OCI-LY1 (cell line): ENCODE results near the gene TCP11.

ENCODE experiments used
- H2AFZ ChIP-seq: fragments of 200-600 bp; sonication (generic), shearing (Covaris generic); 2 replicates; pipeline ENCODE4 v1.6.0; 2014; ENCODE audit warnings: antibody characterized with exemption, mild to moderate bottlenecking, low read length
- H3F3A ChIP-seq: fragments of 200-600 bp; sonication (generic), shearing (Covaris generic); 2 replicates; pipeline ENCODE4 v1.6.0; 2014; ENCODE audit warnings: mild to moderate bottlenecking, antibody characterized with exemption, low read length, moderate library complexity; ENCODE audit not compliant: insufficient read depth
- H3K27ac ChIP-seq: fragments of 200-600 bp; sonication (generic); 2 replicates; pipeline ENCODE4 v1.5.1; 2014; ENCODE audit warnings: low read length, mixed run types, mild to moderate bottlenecking, low read depth; ENCODE audit not compliant: poor library complexity, severe bottlenecking
- H3K27me3 ChIP-seq: fragments of 200-600 bp; sonication (generic); 2 replicates; pipeline ENCODE4 v1.6.0; 2014; ENCODE audit warnings: antibody characterized with exemption, mild to moderate bottlenecking, low read length, moderate library complexity; ENCODE audit not compliant: insufficient read depth
- H3K36me3 ChIP-seq: fragments of 200-600 bp; sonication (generic); 2 replicates; pipeline ENCODE4 v1.6.1; 2014; ENCODE audit warnings: mild to moderate bottlenecking, antibody characterized with exemption, low read length, moderate library complexity, mixed read lengths; ENCODE audit not compliant: insufficient read depth
- H3K4me1 ChIP-seq: fragments of 200-600 bp; sonication (generic); 2 replicates; pipeline ENCODE4 v1.5.1; 2014; ENCODE audit warnings: mild to moderate bottlenecking, low read length, moderate library complexity; ENCODE audit not compliant: insufficient read depth, severe bottlenecking
- H3K4me2 ChIP-seq: fragments of 200-600 bp; sonication (generic), shearing (Covaris generic); 2 replicates; pipeline ENCODE4 v1.6.1; 2014; ENCODE audit warnings: low read length
- H3K4me3 ChIP-seq: fragments of 200-600 bp; sonication (generic); 2 replicates; pipeline ENCODE4 v1.5.1; 2014; ENCODE audit warnings: low read length, low read depth, mild to moderate bottlenecking, mixed read lengths; ENCODE audit not compliant: poor library complexity, severe bottlenecking
- H3K79me2 ChIP-seq: fragments of 200-600 bp; shearing (Covaris generic); 2 replicates; pipeline ENCODE4 v1.6.1; 2016; ENCODE audit warnings: mixed run types, low read length, mixed read lengths; ENCODE audit not compliant: insufficient read depth
- H3K9ac ChIP-seq: fragments of 200-600 bp; sonication (generic), shearing (Covaris generic); 2 replicates; pipeline ENCODE4 v1.6.1; 2014; ENCODE audit warnings: mild to moderate bottlenecking, low read length, mixed read lengths
- H3K9me2 ChIP-seq: fragments of 200-600 bp; sonication (generic), shearing (Covaris generic); 2 replicates; pipeline ENCODE4 v1.6.1; 2014; ENCODE audit warnings: low read depth, mild to moderate bottlenecking, low read length, mixed read lengths
- H3K9me3 ChIP-seq: fragments of 200-600 bp; shearing (Covaris generic); 2 replicates; pipeline ENCODE4 v1.6.1; 2014; ENCODE audit warnings: low read length, mixed read lengths
- H4K20me1 ChIP-seq: fragments of 200-600 bp; sonication (generic), shearing (Covaris generic); 2 replicates; pipeline ENCODE4 v1.6.0; 2016; ENCODE audit warnings: mild to moderate bottlenecking, low read length; ENCODE audit not compliant: insufficient read depth
- EZH2 ChIP-seq: fragments of 200-600 bp; sonication (generic), shearing (Covaris generic); IDR thresholded peaks from 2 replicates; pipeline ENCODE4 v1.8.0; 2017; ENCODE audit warnings: borderline replicate concordance, mixed run types, mild to moderate bottlenecking, antibody characterized with exemption, low read length, moderate library complexity, mixed read lengths
- TF ChIP-seq, protein P1 (sequence below): fragments of 200-600 bp; sonication (generic), shearing (Covaris generic); IDR thresholded peaks from 2 replicates; pipeline ENCODE4 v1.5.1; 2017; ENCODE audit warnings: mild to moderate bottlenecking, antibody characterized with exemption, low read length, moderate library complexity, mixed read lengths

Gene TCP11

DNA sequence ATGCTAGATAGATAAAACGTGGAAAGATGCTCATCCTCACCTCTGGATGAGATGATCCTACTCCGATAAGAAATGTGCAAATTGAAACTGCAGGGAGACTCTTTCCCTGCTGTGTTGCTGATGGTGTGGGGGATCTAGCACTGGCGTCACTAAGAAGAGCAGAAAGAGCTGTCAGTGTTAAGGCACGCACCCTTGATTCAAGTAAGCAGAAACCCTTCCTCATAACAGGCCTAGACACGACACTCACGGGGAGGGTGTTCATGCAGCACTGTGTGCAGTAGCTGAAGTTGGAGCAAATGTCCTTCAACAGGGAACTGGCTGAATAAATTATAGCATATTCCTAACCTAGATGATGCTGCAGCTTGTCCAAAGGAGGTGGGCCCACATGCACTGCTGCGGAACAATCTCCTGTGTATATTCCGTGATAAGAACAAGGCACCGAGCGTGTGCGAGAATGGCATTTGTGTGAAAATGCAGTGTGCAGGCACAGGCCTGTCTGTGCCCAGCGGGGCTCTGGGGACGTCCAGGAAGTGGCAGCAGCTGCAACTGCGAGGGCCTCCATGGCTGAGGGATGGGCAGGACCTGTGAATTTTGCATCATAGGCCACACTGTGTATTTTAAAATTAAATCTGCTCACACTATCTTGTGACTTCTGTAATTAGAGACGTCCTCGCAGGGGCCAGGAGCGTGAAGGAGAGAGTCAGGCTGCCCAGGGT lies 64.0 kb downstream of the TCP11 start:
- Histone ChIP-seq H3K4me2 (no peak overlapping the region), H4K20me1 (no peaks in the 10 kb centered on the region), H3K9me2 (no peaks in the 10 kb centered on the region), H3K36me3 (no peaks in the 10 kb centered on the region; the same call in 1 of the 2 replicates), H3K9ac (no peak overlapping the region), H3K79me2 (no peaks in the 10 kb centered on the region), H3K4me1 (no peaks in the 10 kb centered on the region), H2AFZ (no peak overlapping the region), H3F3A (no peaks in the 10 kb centered on the region), H3K27ac (no peak overlapping the region), H3K27me3 (no peaks in the 10 kb centered on the region), H3K9me3 (no peaks in the 10 kb centered on the region), H3K4me3 (no peak overlapping the region)
- TF ChIP-seq, protein P1, sequence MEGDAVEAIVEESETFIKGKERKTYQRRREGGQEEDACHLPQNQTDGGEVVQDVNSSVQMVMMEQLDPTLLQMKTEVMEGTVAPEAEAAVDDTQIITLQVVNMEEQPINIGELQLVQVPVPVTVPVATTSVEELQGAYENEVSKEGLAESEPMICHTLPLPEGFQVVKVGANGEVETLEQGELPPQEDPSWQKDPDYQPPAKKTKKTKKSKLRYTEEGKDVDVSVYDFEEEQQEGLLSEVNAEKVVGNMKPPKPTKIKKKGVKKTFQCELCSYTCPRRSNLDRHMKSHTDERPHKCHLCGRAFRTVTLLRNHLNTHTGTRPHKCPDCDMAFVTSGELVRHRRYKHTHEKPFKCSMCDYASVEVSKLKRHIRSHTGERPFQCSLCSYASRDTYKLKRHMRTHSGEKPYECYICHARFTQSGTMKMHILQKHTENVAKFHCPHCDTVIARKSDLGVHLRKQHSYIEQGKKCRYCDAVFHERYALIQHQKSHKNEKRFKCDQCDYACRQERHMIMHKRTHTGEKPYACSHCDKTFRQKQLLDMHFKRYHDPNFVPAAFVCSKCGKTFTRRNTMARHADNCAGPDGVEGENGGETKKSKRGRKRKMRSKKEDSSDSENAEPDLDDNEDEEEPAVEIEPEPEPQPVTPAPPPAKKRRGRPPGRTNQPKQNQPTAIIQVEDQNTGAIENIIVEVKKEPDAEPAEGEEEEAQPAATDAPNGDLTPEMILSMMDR: no peak
- no peak for TF ChIP-seq EZH2

DNA sequence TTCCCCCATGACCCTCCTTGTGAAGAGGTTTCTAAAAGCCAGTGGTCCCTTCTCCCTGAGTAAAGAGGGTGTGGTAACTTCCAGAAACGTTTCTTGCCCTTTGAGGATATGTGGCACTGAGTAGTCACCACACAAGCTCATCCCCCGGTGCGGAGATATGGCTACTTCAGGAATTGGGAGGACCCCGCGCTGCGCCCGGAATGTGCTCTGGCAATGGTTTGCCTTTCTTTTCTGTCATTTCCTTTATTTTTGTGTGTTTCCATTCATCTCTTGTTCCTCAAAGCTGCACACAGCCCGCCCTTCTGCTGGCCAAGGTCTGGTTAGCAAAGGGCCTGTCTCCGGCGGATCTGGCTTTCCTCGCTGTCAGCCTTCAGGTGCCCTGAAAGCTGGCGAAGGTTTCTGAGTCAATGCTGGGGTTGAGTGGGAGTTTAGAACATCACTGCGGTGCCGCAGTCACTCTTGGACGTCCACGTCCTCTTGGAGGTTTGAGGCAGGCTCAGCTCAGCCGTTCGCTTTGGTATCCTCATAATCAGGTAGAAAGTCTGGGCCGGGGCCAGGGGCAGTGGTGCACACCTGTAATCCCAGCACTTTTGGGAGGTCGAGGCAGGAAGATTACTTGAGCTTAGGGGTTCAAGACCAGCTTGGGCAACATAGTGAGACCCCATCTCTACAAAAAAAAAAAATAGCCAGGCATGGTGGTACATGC lies 67.2 kb downstream of the TCP11 start:
- H4K20me1 ChIP-seq: no peaks in the 10 kb centered on the region
- H3K9ac ChIP-seq: no peak overlapping the region
- H3K4me2 ChIP-seq: no peak overlapping the region
- H3K9me3 ChIP-seq: no peaks in the 10 kb centered on the region
- H3K36me3 ChIP-seq: no peaks in the 10 kb centered on the region; the same call in 1 of the 2 replicates
- no peaks in the 10 kb centered on the region for H3K27me3 ChIP-seq
- no peak overlapping the region for H3K4me3 ChIP-seq
- no peaks in the 10 kb centered on the region for H3K79me2 ChIP-seq
- TF ChIP-seq, protein P1: no peak
- TF ChIP-seq EZH2: no peak
- no peaks in the 10 kb centered on the region for H3K9me2 ChIP-seq
- no peak overlapping the region for H2AFZ ChIP-seq
- H3K27ac ChIP-seq: no peak overlapping the region
- H3F3A ChIP-seq: no peaks in the 10 kb centered on the region
- no peaks in the 10 kb centered on the region for H3K4me1 ChIP-seq

DNA sequence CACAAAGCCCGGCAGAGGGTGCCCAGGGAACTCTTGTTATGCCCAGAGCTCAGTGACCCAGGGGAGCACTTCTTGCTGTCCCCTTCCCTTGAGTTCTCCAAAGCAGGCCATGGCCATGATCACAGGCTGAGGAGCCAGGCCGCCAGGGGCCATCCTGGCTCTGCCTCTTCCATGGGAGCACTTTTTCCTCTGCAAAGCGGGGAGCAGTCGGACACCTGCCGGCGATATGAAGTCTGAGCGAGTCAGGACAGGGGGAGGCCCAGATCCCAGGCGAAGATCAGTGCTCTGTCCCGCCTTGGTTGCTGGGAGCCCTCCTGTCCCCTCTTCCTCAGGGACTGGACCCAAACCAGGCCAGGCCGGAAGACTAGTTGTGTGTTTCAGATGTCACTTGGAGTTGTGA lies 67.9 kb downstream of the TCP11 start:
- H2AFZ ChIP-seq: no peak overlapping the region
- no peak overlapping the region for H3K9ac ChIP-seq
- no peaks in the 10 kb centered on the region for H3K79me2 ChIP-seq
- H3K4me3 ChIP-seq: no peak overlapping the region
- no peaks in the 10 kb centered on the region for H3F3A ChIP-seq
- no peaks in the 10 kb centered on the region for H3K4me1 ChIP-seq
- TF ChIP-seq, protein P1: no peak
- TF ChIP-seq EZH2: no peak
- no peaks in the 10 kb centered on the region for H3K27me3 ChIP-seq
- H3K9me2 ChIP-seq: no peaks in the 10 kb centered on the region
- H3K9me3 ChIP-seq: no peaks in the 10 kb centered on the region
- no peak overlapping the region for H3K4me2 ChIP-seq
- H3K36me3 ChIP-seq: no peaks in the 10 kb centered on the region; the same call in 1 of the 2 replicates
- H4K20me1 ChIP-seq: no peaks in the 10 kb centered on the region
- no peak overlapping the region for H3K27ac ChIP-seq
